Liver (tissue), 9 donors: ENCODE data around the gene EMILIN3. TPM values are rescaled to one million over a fixed set of nuclear protein-coding genes. Genes with fewer than 3 reads are reported as not detected.

Source experiments
- DNase-seq: peaks from one replicate; pipeline ENCODE4 v3.0.0-alpha.2; 2017; ENCODE audit warnings: low spot score
- H3K27ac ChIP-seq, 2 donors: one replicate each; pipeline ENCODE4 v1.7.0; 2013; ENCODE audit warnings: inconsistent platforms in 2 of 2, low read length in 2 of 2, control low read depth in 1 of 2, low read depth in 1 of 2, mild to moderate bottlenecking in 1 of 2
- H3K27me3 ChIP-seq, 4 donors: one replicate each; pipeline versions ENCODE4 v1.6.1 to v1.7.0; 2013; ENCODE audit warnings: low read length in 3 of 4, inconsistent platforms in 1 of 4, mild to moderate bottlenecking in 1 of 4, moderate library complexity in 1 of 4; ENCODE audit not compliant: control insufficient read depth in 4 of 4, insufficient read depth in 4 of 4
- H3K36me3 ChIP-seq, 4 donors: one replicate each; pipeline versions ENCODE4 v1.6.1 to v1.7.0; 2013; ENCODE audit warnings: low read length in 3 of 4, mild to moderate bottlenecking in 3 of 4, low read depth in 1 of 4, moderate library complexity in 1 of 4; ENCODE audit not compliant: control insufficient read depth in 4 of 4, insufficient read depth in 3 of 4
- H3K4me1 ChIP-seq, 4 donors: one replicate each; pipeline versions ENCODE4 v1.6.1 to v1.7.0; 2013; ENCODE audit warnings: low read length in 3 of 4, mild to moderate bottlenecking in 3 of 4, moderate library complexity in 1 of 4; ENCODE audit not compliant: control insufficient read depth in 4 of 4, insufficient read depth in 4 of 4
- H3K4me3 ChIP-seq, 3 donors: one replicate each; pipeline versions ENCODE4 v1.6.1 to v1.7.0; 2013; ENCODE audit warnings: low read length in 3 of 3, control low read depth in 1 of 3, low read depth in 1 of 3, mild to moderate bottlenecking in 1 of 3
- H3K9ac ChIP-seq, 2 donors: one replicate each; pipeline ENCODE4 v1.7.0; 2013; ENCODE audit warnings: low read length in 2 of 2, mild to moderate bottlenecking in 2 of 2, moderate library complexity in 2 of 2, control low read depth in 1 of 2, low read depth in 1 of 2
- H3K9me3 ChIP-seq, 4 donors: one replicate each; pipeline versions ENCODE4 v1.6.1 to v1.7.0; 2013; ENCODE audit warnings: low read length in 3 of 4; ENCODE audit not compliant: control insufficient read depth in 4 of 4
- ATF3 ChIP-seq: IDR thresholded peaks from 2 replicates; pipeline ENCODE4 v1.6.1; 2016; ENCODE audit warnings: antibody characterized with exemption
- CTCF ChIP-seq: fragments of 150-350 bp; IDR thresholded peaks from 2 replicates; pipeline ENCODE4 v1.5.1; 2017; ENCODE audit warnings: improper control_type of control experiment, low read depth, low read length; ENCODE audit not compliant: missing input control
- EGR1 ChIP-seq, 2 donors: IDR thresholded peaks; 2 replicates each; pipeline ENCODE4 v1.6.1; 2016 to 2018; ENCODE audit warnings: antibody characterized with exemption in 2 of 2, low read depth in 2 of 2
- FOXA1 ChIP-seq: IDR thresholded peaks from 2 replicates; pipeline ENCODE4 v1.6.1; 2016; ENCODE audit warnings: antibody characterized with exemption
- FOXA2 ChIP-seq: IDR thresholded peaks from 2 replicates; pipeline ENCODE4 v1.6.1; 2016; ENCODE audit warnings: antibody characterized with exemption
- GABPA ChIP-seq, 2 donors: IDR thresholded peaks in 1 of 2; conservative IDR thresholded peaks in 1 of 2; 2 replicates each; pipeline ENCODE4 v1.6.1; 2016; ENCODE audit warnings: antibody characterized with exemption in 2 of 2, mild to moderate bottlenecking in 1 of 2, moderate library complexity in 1 of 2
- HNF4A ChIP-seq, 2 donors: conservative IDR thresholded peaks; 2 replicates each; pipeline ENCODE4 v1.6.1; 2016; ENCODE audit warnings: antibody characterized with exemption in 2 of 2, mild to moderate bottlenecking in 2 of 2
- HNF4G ChIP-seq: IDR thresholded peaks from 2 replicates; pipeline ENCODE4 v1.6.1; 2016; ENCODE audit warnings: antibody characterized with exemption
- JUND ChIP-seq, 2 donors: IDR thresholded peaks; 2 replicates each; pipeline ENCODE4 v1.6.1; 2016; ENCODE audit warnings: antibody characterized with exemption in 2 of 2
- MAX ChIP-seq: IDR thresholded peaks from 2 replicates; pipeline ENCODE4 v1.6.1; 2016; ENCODE audit warnings: antibody characterized with exemption
- NR2F2 ChIP-seq: IDR thresholded peaks from 2 replicates; pipeline ENCODE4 v1.6.1; 2016; ENCODE audit warnings: antibody characterized with exemption
- RAD21 ChIP-seq, 2 donors: IDR thresholded peaks; 2 replicates each; pipeline ENCODE4 v1.6.1; 2016; ENCODE audit warnings: antibody characterized with exemption in 2 of 2, mild to moderate bottlenecking in 2 of 2
- RXRA ChIP-seq, 2 donors: IDR thresholded peaks; 2 replicates each; pipeline ENCODE4 v1.6.1; 2017 to 2018; ENCODE audit warnings: antibody characterized with exemption in 2 of 2, mild to moderate bottlenecking in 1 of 2
- SP1 ChIP-seq: IDR thresholded peaks from 2 replicates; pipeline ENCODE4 v1.6.1; 2018; ENCODE audit warnings: antibody characterized with exemption, mild to moderate bottlenecking
- TAF1 ChIP-seq: conservative IDR thresholded peaks from 2 replicates; pipeline ENCODE4 v1.6.1; 2016; ENCODE audit warnings: antibody characterized with exemption, mild to moderate bottlenecking
- YY1 ChIP-seq: IDR thresholded peaks from 2 replicates; pipeline ENCODE4 v1.6.1; 2016; ENCODE audit warnings: antibody characterized with exemption, mild to moderate bottlenecking
- ZBTB33 ChIP-seq: IDR thresholded peaks from 2 replicates; pipeline ENCODE4 v1.6.1; 2016; ENCODE audit warnings: antibody characterized with exemption
- WGBS: extraction: QIAGEN DNeasy Blood & Tissue Kit; methylation state at CpG from one replicate; pipeline ENCODE4 v1.1.7; 2013; 5-methylcytosine and 5-hydroxymethylcytosine counted together
- polyA plus RNA-seq, 2 donors: library from polyadenylated mRNA; stranded (reverse) in 1 of 2; unstranded in 1 of 2; fragments of 200-250 nt in 1 of 2; fragments of >200 nt in 1 of 2; fragmentation: Nextera tagmentation in 1 of 2; extraction: Ambion mirVana in 1 of 2; gene quantifications; one replicate each; pipeline versions ENCODE4 v1.2.1 to v1.2.3, GENCODE V29; 2013 to 2015
- total RNA-seq, 2 donors: library from RNA; depleted of rRNA; stranded (reverse); fragments of >200 nt; gene quantifications; one replicate each; pipeline ENCODE4 v1.2.3, GENCODE V29; 2014
- TF ChIP-seq, protein P1 (sequence below): IDR thresholded peaks from 2 replicates; pipeline ENCODE4 v1.6.1; 2016; ENCODE audit warnings: antibody characterized with exemption, mild to moderate bottlenecking
- donor health status: healthy.
- donor health status: healthy.
- donor health status: healthy.
- donor health status: healthy.
- donor health status: healthy.

The EMILIN3 gene
- total and polyA plus RNA-seq, 4 donors = 0.05 to 0.79 (median 0.17) TPM; not detected in 1

DNA sequence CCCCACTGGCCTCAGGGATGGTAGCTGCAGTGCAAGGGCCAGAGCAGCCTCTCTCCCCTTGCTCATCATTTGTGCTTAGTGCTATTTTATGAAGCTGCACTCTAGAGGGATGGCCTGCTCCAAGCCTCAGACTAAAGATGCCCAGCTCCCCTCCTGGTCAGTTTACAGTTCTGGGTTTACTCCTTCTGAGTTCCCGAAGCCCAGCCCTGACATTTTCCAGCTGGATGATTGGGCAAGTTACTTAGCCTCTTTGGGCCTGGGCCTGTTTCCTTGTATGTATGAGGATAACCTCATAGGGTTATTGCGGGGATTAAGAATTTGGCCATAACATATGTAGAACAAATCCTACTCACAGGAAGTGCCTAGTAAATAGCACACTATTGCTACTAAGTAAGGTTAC is 31.8 kb upstream of the EMILIN3 start:
- H3K27me3 ChIP-seq = no peaks in the 10 kb centered on the region
- TF ChIP-seq YY1 (no peak), ZBTB33 (no peak), ATF3 (no peak), NR2F2 (peak; percentile 71)
- peaks cover 0 to 4% (median 1%) of the 10 kb centered on the region in 4 donors for H3K36me3 ChIP-seq
- no peak overlapping the region for H3K4me3 ChIP-seq
- no peak for DNase-seq
- H3K9me3 ChIP-seq = no peaks in the 10 kb centered on the region
- H3K27ac ChIP-seq = no peak overlapping the region
- WGBS = 88% methylated on average over 2 of the region's 2 CpGs
- H3K4me1 ChIP-seq = peaks cover 0 to 8% (median 1%) of the 10 kb centered on the region in 4 donors
- no peak overlapping the region for H3K9ac ChIP-seq

DNA sequence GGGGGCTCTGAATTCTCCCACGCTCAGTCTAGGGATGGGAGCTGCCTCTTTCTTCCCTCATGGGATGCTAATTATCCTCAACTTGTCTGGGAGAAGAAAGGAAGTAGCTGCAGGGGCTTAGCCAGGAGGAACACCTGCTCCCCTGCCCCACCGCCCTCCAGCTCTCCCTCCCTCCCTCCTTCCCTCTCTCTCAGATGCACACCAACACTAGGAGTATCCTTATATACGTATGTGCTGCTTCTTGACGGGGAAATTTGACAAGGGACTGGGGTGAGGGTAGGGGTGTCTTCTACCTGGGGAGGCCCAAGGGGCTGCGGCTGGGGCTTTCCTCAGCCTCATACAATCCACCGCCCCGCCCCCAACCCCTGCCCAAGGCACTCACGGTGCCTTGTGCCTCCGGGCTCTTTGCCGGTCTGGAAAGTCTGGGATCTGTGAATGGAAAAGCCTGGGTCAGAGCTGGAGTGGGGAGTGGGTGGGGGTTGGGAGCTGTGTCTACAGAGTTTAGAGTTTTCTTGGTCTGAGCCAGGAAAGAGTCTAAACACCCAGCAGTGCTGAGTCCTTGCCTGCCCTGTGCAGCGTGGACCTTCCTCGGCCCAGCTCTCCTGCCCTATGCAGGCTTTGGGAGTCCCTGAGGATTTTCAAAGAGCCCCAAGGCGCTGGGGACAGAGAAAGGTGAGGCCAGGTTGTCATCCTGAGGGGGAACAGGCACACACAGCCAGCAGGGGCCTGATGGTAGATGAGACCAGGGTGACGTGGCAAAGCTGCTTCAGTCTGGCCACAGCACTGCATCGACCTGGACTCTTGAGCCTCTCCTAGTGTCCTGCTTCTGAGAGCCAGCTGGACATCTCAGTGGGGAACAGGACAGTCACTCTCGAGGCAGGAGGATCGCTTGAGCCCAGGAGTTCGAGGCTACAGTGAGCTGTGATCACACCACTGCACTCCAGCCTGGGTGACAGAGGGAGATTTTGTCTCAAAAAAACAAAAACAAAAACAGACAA is 29.3 kb upstream of the EMILIN3 start:
- DNase-seq = no peak
- no peaks in the 10 kb centered on the region for H3K9me3 ChIP-seq
- TF ChIP-seq RXRA (IDR thresholded peaks at IDR 0.05) = no peak
- TF ChIP-seq CTCF = no peak
- TF ChIP-seq, protein P1, sequence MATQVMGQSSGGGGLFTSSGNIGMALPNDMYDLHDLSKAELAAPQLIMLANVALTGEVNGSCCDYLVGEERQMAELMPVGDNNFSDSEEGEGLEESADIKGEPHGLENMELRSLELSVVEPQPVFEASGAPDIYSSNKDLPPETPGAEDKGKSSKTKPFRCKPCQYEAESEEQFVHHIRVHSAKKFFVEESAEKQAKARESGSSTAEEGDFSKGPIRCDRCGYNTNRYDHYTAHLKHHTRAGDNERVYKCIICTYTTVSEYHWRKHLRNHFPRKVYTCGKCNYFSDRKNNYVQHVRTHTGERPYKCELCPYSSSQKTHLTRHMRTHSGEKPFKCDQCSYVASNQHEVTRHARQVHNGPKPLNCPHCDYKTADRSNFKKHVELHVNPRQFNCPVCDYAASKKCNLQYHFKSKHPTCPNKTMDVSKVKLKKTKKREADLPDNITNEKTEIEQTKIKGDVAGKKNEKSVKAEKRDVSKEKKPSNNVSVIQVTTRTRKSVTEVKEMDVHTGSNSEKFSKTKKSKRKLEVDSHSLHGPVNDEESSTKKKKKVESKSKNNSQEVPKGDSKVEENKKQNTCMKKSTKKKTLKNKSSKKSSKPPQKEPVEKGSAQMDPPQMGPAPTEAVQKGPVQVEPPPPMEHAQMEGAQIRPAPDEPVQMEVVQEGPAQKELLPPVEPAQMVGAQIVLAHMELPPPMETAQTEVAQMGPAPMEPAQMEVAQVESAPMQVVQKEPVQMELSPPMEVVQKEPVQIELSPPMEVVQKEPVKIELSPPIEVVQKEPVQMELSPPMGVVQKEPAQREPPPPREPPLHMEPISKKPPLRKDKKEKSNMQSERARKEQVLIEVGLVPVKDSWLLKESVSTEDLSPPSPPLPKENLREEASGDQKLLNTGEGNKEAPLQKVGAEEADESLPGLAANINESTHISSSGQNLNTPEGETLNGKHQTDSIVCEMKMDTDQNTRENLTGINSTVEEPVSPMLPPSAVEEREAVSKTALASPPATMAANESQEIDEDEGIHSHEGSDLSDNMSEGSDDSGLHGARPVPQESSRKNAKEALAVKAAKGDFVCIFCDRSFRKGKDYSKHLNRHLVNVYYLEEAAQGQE = no peak
- TF ChIP-seq HNF4A (conservative IDR thresholded peaks at IDR 0.05) = no peak
- no peak for TF ChIP-seq NR2F2
- no peak for TF ChIP-seq SP1
- TF ChIP-seq EGR1 (IDR thresholded peaks at IDR 0.05; ENCODE audit: low read depth in 2 of 2) = no peak
- TF ChIP-seq GABPA (IDR thresholded peaks at IDR 0.05 in 1 of 2, conservative IDR thresholded peaks at IDR 0.05 in 1 of 2) = no peak
- TF ChIP-seq ZBTB33 = no peak
- no peak for TF ChIP-seq FOXA2
- no peak for TF ChIP-seq MAX
- no peak for TF ChIP-seq RAD21 (IDR thresholded peaks at IDR 0.05)
- no peak for TF ChIP-seq FOXA1
- TF ChIP-seq JUND (IDR thresholded peaks at IDR 0.05) = no peak
- no peak for TF ChIP-seq TAF1
- no peak for TF ChIP-seq ATF3
- TF ChIP-seq HNF4G = no peak
- H3K27me3 ChIP-seq = no peaks in the 10 kb centered on the region
- H3K9ac ChIP-seq = no peak overlapping the region
- H3K36me3 ChIP-seq = no peaks in the 10 kb centered on the region
- 73% methylated on average over 18 of the region's 18 CpGs for WGBS
- H3K27ac ChIP-seq = no peak overlapping the region
- peaks cover 0 to 15% (median 4%) of the 10 kb centered on the region in 4 donors for H3K4me1 ChIP-seq
- H3K4me3 ChIP-seq = no peak overlapping the region
